Stimulated activated CD4-positive, alpha-beta T cell treated with anti-CD3 and anti-CD28 coated beads, Interleukin-1b, Interleukin-23, amount 100 ng/mL, for 4 hours (primary cell): ENCODE measurements around the gene SUPT20HL1.
"Not testable (repeated sequence)": the region's sequence is repeated elsewhere in the genome, so short reads cannot be mapped to it uniquely, and the experiment has no call there.

Source experiments
- DNase-seq, 2 donors: peaks; one replicate each; pipeline ENCODE4 v3.0.0-alpha.2; 2020; ENCODE audit warnings: low read depth in 2 of 2

The SUPT20HL1 gene

GRCh38 chrX:24360272-24360671 is at the start of gene SUPT20HL1:
SUPT20HL1 (plus strand) TSS chrX:24360639; CDS start chrX:24362761, 2,122 bp downstream.
- no peak for DNase-seq

GRCh38 chrX:24310916-24311315 is 49.5 kb upstream of the SUPT20HL1 start:
- not testable (repeated sequence) for DNase-seq

GRCh38 chrX:24311507-24312248 is 48.8 kb upstream of the SUPT20HL1 start:
- not testable (repeated sequence) for DNase-seq

GRCh38 chrX:24312249-24312607 is 48.2 kb upstream of the SUPT20HL1 start:
- not testable (repeated sequence) for DNase-seq

GRCh38 chrX:24314019-24314635 is 46.3 kb upstream of the SUPT20HL1 start, which contains the start of gene SUPT20HL2:
SUPT20HL2 (minus strand) TSS chrX:24314069; CDS start chrX:24313315, 754 bp downstream.
- DNase-seq: no peak

GRCh38 chrX:24316111-24316510 is 44.3 kb upstream of the SUPT20HL1 start:
- no peak for DNase-seq

- no peak for DNase-seq
These were observed 42.9 kb upstream of the SUPT20HL1 start for GRCh38 chrX:24317567-24317966.

GRCh38 chrX:24321741-24322395 is 38.6 kb upstream of the SUPT20HL1 start:
- DNase-seq: no peak

GRCh38 chrX:24325231-24325630 is 35.2 kb upstream of the SUPT20HL1 start:
- DNase-seq: no peak

- DNase-seq: no peak
These were observed 27.6 kb upstream of the SUPT20HL1 start for GRCh38 chrX:24332878-24333277.

- DNase-seq: no peak
These were observed 27.1 kb upstream of the SUPT20HL1 start for GRCh38 chrX:24333371-24333770.

GRCh38 chrX:24334461-24334860 is 26.0 kb upstream of the SUPT20HL1 start:
- DNase-seq: no peak

GRCh38 chrX:24335871-24336270 is 24.6 kb upstream of the SUPT20HL1 start:
- DNase-seq: no peak

- DNase-seq: no peak
These were observed 20.5 kb upstream of the SUPT20HL1 start for GRCh38 chrX:24339911-24340310.

GRCh38 chrX:24340501-24340900 is 19.9 kb upstream of the SUPT20HL1 start:
- no peak for DNase-seq

- no peak for DNase-seq
These were observed 18.6 kb upstream of the SUPT20HL1 start for GRCh38 chrX:24341795-24342194.

GRCh38 chrX:24343719-24344118 is 16.7 kb upstream of the SUPT20HL1 start:
- DNase-seq: no peak

- DNase-seq: no peak
These were observed 12.6 kb upstream of the SUPT20HL1 start for GRCh38 chrX:24347881-24348280.

GRCh38 chrX:24350217-24350616 is 10.2 kb upstream of the SUPT20HL1 start:
- no peak for DNase-seq

- DNase-seq: no peak
These were observed 5.3 kb upstream of the SUPT20HL1 start for GRCh38 chrX:24355095-24355494.

GRCh38 chrX:24357106-24357505 is 3.3 kb upstream of the SUPT20HL1 start:
- no peak for DNase-seq

GRCh38 chrX:24362089-24362745 is 1.8 kb downstream of the SUPT20HL1 start:
- DNase-seq: not testable (repeated sequence)
